Ovary (tissue), 3 donors: Measurements from ENCODE around the gene OR2T35.

ENCODE experiments used
- CTCF ChIP-seq, 3 donors: fragments of 450-650 bp in 2 of 3; fragments of 200-600 bp in 1 of 3; IDR thresholded peaks; one replicate each; pipeline versions ENCODE4 v1.5.1 to v1.8.0; 2016 to 2022; ENCODE audit warnings: antibody characterized with exemption in 3 of 3, mild to moderate bottlenecking in 1 of 3
- EP300 ChIP-seq: sonication (generic); formaldehyde crosslinking; IDR thresholded peaks from one replicate; pipeline ENCODE4 v1.6.1; 2017; ENCODE audit warnings: antibody characterized with exemption
- donor health status: DM: no; HTN: no; CAD: no.

- TF ChIP-seq CTCF (IDR thresholded peaks at IDR 0.05) (no peak), EP300 (no peak)
These were observed 13.6 kb downstream of the OR2T35 start for GRCh38 chr1:248631354-248632008.
